CMK (cell line): ENCODE results near the gene HPS3.
"Not testable (repeated sequence)": the region's sequence is repeated elsewhere in the genome, so short reads cannot be mapped to it uniquely, and the experiment has no call there.

Experiments
- DNase-seq: peaks from one replicate; pipeline ENCODE4 v3.0.0-alpha.2; 2010; ENCODE audit warnings: low read depth

The HPS3 gene

GRCh38 chr3:149186721-149187120 lies 57.3 kb downstream of the HPS3 start:
- no peak for DNase-seq

DNA sequence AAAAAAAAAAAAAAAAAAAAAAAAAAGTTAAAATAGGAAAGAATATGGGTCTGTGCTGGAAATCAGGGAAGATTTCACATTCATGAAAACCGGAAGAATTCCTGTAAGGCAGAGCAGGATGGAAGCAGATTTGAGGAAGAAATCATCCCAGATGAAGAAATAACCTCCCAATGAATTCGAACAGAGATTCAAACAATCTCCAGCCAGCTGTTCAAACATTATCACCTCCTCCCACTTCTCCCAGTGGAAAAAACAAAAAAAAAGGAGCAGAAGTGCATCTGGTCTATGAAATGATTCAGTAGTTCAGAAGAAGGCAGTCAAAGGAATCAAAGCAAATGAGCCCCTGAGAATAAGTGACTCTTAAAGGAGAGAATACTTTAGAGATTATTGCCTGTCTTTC lies 59.1 kb downstream of the HPS3 start:
- DNase-seq: no peak

DNA sequence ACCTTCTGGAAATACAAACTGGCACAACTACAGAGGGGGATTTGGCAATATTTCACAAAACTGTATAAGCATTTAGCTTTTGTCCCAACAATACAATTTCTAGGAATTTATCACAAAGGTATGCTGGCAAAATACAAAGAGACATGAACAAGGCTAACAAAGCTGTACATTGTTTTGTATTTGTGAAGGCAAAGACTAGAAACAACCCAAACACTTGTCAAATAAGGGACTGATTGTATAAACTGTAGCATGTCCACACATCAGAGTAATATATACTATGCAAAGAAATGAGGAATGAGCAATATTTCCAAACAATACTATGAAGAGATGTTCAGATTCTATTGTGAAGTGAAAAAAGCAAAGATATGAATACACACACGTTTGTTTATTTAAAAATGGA lies 65.8 kb downstream of the HPS3 start:
- DNase-seq: no peak

DNA sequence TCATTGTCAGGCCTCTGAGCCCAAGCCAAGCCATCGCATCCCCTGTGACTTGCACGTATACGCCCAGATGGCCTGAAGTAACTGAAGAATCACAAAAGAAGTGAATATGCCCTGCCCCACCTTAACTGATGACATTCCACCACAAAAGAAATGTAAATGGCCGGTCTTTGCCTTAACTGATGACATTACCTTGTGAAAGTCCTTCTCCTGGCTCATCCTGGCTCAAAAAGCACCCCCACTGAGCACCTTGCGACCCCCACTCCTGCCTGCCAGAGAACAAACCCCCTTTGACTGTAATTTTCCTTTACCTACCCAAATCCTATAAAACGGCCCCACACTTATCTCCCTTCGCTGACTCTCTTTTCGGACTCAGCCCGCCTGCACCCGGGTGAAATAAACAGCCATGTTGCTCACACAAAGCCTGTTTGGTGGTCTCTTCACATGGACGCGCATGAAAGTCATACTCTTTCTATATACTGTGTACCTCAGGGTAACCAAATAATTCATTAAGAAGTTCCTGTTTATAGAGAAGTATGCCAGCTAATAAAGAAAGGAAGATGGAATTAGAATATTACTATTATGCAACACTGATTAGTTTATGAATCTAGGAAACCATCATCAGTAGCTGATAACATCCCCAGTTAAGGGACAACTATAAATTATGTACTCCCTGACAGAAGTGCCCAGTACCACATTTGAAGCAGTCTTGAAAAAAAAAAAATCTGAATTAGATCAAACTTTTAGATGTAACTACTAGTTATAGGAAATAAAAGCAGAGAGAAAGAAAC lies 67.6 kb downstream of the HPS3 start:
- not testable (repeated sequence) for DNase-seq

DNA sequence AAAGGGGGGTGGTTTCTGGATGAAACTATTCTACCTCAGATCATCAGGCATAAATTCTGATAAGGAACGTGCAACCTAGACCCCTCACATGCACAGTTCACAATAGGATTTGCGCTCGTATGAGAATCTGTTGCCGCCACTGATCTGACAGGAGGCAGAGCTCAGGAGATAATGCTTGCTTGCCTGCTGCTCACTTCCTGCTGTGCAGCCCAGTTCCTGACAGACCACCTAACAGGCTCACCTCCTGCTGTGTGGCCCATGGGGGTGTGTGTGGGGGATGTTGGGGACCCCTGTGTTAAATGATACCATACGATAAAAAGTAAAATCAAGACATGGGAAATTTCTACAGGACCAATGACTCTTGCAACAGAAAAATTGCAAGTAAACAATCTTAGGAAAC lies 68.2 kb downstream of the HPS3 start:
- no peak for DNase-seq

DNA sequence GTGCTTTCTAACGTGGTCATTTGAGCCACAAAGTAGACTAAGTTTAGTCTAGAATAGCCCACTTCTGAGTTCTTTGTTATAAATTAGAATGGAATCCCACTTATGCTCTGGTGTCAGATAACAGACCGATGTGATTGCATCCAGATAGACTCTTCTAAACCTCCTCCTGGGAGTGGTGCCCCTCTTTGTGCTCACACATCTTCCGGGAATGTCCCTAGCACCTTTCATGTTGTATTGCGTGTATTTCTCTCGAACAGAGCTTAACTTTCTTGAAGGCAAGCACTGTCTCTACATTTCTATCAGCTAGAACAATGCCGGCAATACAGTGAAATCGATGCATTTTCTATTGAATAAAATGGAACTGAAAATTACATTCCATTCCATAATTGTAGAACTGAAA lies 69.2 kb downstream of the HPS3 start:
- DNase-seq: no peak

DNA sequence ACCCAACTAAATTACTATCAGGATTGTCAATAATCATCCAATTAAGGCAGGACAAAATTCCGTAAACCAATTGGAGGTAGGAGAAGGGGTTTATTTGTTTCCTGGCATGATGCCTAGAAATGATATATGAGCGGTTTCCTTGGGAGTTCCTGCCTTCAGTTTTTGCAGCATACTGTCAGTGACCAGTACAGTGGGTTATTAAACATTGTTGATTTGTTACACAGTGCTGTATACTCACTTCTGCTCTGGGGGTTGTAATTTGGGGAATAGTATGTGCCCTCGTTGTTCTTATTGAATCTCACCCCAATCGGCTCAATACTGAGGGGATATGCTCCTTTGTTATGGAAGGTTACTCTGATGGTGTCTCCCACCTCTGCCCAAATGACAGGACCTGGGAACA lies 70.0 kb downstream of the HPS3 start:
- no peak for DNase-seq

GRCh38 chr3:149203758-149204157 lies 74.3 kb downstream of the HPS3 start:
- no peak for DNase-seq

GRCh38 chr3:149204390-149204991 lies 75.1 kb downstream of the HPS3 start:
- no peak for DNase-seq

DNA sequence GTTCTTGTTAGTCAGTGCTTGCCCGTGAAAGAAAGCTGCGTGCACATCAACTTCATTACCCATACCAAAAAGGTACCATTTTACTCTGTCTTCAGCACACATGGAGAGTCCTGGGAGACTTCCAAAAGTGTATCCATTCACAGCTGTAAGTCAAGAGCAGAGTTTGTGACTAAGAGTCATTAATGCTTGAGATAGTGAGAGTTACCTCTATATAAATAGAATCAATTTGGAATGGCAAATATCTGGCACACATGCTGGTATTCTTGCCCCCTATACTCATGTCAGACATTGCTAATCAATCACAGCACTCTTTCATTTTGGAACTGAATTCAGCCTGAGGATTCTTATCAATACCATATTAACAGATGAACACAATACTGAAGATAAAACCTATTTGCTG lies 78.0 kb downstream of the HPS3 start:
- DNase-seq: no peak

DNA sequence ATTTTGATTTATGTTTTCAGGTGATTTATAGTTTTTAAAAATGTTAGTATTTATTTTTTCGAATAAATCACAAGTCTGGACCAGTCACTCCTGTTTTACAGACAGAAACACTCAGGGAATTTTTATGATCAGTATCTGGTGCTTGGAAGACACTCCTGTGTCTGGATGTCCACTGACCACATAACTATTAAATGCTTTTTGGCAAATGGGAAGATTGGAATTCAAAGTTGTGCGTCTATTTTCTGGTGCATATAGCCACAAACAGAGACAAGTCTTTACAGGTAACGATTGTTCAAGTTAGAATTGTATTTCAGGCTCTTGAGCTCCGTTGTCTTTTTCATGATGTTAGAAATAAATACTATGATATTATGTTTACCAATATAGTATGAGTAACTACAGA lies 80.0 kb downstream of the HPS3 start:
- DNase-seq: no peak

DNA sequence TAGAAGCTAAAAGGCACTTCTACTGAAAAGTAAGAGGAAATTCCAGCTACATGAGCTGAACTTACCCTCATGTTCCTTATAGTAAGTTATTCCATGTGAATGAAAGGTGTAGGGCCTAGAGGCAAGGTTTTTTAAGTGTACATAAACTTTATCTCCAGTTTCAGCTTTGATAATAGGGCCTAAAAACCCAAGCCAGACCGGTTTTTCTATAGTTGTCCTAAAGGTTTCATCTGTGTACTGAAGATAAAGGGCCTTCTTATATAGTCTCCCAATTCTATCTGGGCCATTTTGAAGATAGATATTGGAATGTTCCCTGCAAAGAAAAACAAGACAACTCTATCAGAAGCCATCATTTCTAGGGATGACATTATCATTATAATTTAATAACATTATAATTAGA lies 82.9 kb downstream of the HPS3 start:
- DNase-seq: no peak

- DNase-seq: no peak
Measured at GRCh38 chr3:149214702-149215101, 85.3 kb downstream of the HPS3 start.

GRCh38 chr3:149215515-149215914 lies 86.1 kb downstream of the HPS3 start:
- no peak for DNase-seq

- DNase-seq: no peak
Measured at GRCh38 chr3:149216193-149216869, 86.9 kb downstream of the HPS3 start.

DNA sequence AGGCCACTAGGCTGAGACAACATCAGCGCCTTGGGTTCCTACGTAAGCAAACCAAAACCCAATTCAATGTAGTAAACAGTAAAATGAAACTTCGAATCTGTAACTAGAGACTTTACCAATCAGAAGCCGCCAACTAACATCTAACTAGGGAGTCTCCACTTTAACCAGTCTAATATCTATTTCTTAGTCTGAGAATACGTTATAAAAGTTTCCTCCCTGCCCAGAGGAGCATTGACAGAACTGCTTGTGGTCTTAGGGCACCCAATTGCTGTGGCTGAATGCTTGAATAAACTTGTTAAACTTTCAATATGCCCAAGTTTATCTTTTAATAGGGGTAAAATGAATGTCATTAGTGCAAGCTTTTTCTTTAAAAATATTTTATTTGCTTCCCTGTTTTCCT lies 87.9 kb downstream of the HPS3 start:
- DNase-seq: no peak

- not testable (repeated sequence) for DNase-seq
Measured at GRCh38 chr3:149219380-149220121, 90.1 kb downstream of the HPS3 start.

GRCh38 chr3:149221783-149222517 lies 92.5 kb downstream of the HPS3 start, which contains the start of gene CP:
CP (minus strand) TSS chr3:149221829; CDS start chr3:149221792, 37 bp downstream.
- no peak for DNase-seq
